ENCODE measurements around the gene NIP7. TPM values are rescaled to one million over a fixed set of nuclear protein-coding genes. Genes with fewer than 3 reads are reported as not detected.
A peak's percentile ranks its signal among the peaks of the same experiment; 100 is the strongest.

The NIP7 gene
- total and polyA plus RNA-seq, 2 experiments from 2014 or later = 30.4 to 47.4 TPM

GRCh38 chr16:69384974-69385373, 45.4 kb downstream of the NIP7 start (continued):
- no peak for TF ChIP-seq CTCF (conservative IDR thresholded peaks at IDR 0.05; ENCODE audit: low read depth in 2 of 2)
- no peak for TF ChIP-seq CREB1 (CRISPR knock-in tag; IDR thresholded peaks at IDR 0.05; ENCODE audit: low read depth)
- TF ChIP-seq EZH2phosphoT487 (IDR thresholded peaks at IDR 0.05; ENCODE audit: unreplicated experiment) = no peak
- no peak for TF ChIP-seq POLR2AphosphoS5 (IDR thresholded peaks at IDR 0.05; ENCODE audit: low read depth)

DNA sequence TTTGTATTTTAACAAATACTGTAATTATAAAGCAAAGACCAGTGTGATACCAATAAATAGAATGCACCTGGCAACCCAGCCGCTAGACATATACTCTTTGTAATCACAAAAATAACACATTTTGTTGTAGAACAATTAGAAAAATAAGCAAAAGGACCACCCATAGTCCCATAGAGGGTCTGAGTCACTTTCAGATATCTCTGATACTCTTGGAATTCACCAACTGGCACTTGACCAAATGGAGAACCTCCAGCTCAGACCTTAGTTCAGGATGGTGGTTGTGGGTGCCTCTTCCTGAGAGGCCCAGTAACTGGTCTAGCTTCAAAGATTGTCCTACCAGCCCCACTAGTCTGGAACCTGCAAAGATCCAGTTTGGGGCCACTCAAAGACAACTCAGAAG, 47.0 kb downstream of the NIP7 start:
- H3K27me3 Mint-ChIP-seq (ENCODE audit: insufficient read depth, low read depth, poor library complexity) = peaks cover 7% of the 10 kb centered on the region
- Histone ChIP-seq H3F3A (replicated peaks; ENCODE audit: low read depth) (peaks cover 18% of the 10 kb centered on the region; the same call in 1 of the 2 replicates), H4K20me1 (replicated peaks; ENCODE audit: insufficient read depth) (no peaks in the 10 kb centered on the region; the same call in 1 of the 2 replicates), H2AFZ (peak overlapping the region; percentile 100; the same call in 1 of the 2 replicates), H3K27me3 (ENCODE audit: insufficient read depth) (no peaks in the 10 kb centered on the region), H3K4me1 (ENCODE audit: insufficient read depth) (0 out of 2 replicates have a peak, but pooled peaks cover 3% of the 10 kb centered on the region), H3K9me2 (ENCODE audit: insufficient read depth) (peaks cover 5% of the 10 kb centered on the region; the same call in 1 of the 2 replicates), H3K36me3 (ENCODE audit: insufficient read depth) (peaks cover 23% of the 10 kb centered on the region), H3K27ac (ENCODE audit: low read depth) (no peak overlapping the region), H3K4me3 (peak overlapping the region; percentile 82), H3K79me2 (replicated peaks; ENCODE audit: insufficient read depth) (peaks cover 34% of the 10 kb centered on the region), H3K4me2 (peak overlapping the region; percentile 74)
- H3K9me3 Mint-ChIP-seq = no peaks in the 10 kb centered on the region
- peaks cover 30% of the 10 kb centered on the region for H3K36me3 Mint-ChIP-seq (ENCODE audit: low read depth)
- peak overlapping the region; percentile 83; the same call in 2 of the 3 replicates for H3K4me3 Mint-ChIP-seq
- H3K4me1 Mint-ChIP-seq = peaks cover 6% of the 10 kb centered on the region; the same call in 2 of the 3 replicates
- ATAC-seq = no peak
- no peak for DNase-seq (ENCODE audit: low spot score)
- no peak overlapping the region for H3K27ac Mint-ChIP-seq
- TF ChIP-seq ZNF462 (CRISPR knock-in tag; IDR thresholded peaks at IDR 0.05) = no peak
- TF ChIP-seq POLR2AphosphoS5 (IDR thresholded peaks at IDR 0.05; ENCODE audit: low read depth) = no peak
- no peak for TF ChIP-seq CTCF (conservative IDR thresholded peaks at IDR 0.05; ENCODE audit: low read depth in 2 of 2)
- no peak for TF ChIP-seq STAT1 (IDR thresholded peaks at IDR 0.05; ENCODE audit: unreplicated experiment)
- TF ChIP-seq, protein P1, sequence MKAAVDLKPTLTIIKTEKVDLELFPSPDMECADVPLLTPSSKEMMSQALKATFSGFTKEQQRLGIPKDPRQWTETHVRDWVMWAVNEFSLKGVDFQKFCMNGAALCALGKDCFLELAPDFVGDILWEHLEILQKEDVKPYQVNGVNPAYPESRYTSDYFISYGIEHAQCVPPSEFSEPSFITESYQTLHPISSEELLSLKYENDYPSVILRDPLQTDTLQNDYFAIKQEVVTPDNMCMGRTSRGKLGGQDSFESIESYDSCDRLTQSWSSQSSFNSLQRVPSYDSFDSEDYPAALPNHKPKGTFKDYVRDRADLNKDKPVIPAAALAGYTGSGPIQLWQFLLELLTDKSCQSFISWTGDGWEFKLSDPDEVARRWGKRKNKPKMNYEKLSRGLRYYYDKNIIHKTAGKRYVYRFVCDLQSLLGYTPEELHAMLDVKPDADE (IDR thresholded peaks at IDR 0.05) = no peak
- no peak for TF ChIP-seq EZH2 (IDR thresholded peaks at IDR 0.05; ENCODE audit: low read depth, unreplicated experiment)
- TF ChIP-seq EZH2phosphoT487 (IDR thresholded peaks at IDR 0.05; ENCODE audit: unreplicated experiment) = no peak
- no peak for TF ChIP-seq ZNF114 (CRISPR knock-in tag; IDR thresholded peaks at IDR 0.05)
